ENCODE data around the gene SUGCT.

DNA sequence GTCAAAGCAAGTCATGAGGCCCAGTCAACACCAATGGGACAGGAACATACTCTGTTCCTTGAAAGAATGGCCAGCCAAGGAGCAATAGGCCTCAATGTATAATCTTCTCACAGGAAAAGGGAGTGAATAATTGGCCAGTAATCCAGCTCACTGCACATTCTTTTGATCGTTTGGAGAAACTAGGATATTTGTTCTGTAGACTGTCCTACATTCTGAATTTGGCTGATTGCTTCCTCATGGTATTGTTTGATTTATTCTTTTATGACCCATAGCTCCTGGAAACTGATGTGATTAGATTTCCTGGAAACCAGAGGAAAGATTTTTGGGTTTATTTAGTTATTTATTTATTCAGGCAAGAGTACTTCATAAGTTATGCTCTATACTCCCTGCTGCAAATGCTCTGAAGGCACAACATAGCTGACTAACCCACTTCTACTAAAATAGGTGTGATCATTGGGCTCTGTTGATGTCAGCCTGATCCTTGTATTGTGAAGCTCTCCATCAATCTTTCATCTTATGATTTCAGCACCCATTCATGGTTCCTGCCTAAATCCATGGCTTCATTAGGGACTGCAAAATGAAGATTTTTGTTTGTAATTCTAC, 745.2 kb downstream of the SUGCT start:
- TF ChIP-seq, protein P1, sequence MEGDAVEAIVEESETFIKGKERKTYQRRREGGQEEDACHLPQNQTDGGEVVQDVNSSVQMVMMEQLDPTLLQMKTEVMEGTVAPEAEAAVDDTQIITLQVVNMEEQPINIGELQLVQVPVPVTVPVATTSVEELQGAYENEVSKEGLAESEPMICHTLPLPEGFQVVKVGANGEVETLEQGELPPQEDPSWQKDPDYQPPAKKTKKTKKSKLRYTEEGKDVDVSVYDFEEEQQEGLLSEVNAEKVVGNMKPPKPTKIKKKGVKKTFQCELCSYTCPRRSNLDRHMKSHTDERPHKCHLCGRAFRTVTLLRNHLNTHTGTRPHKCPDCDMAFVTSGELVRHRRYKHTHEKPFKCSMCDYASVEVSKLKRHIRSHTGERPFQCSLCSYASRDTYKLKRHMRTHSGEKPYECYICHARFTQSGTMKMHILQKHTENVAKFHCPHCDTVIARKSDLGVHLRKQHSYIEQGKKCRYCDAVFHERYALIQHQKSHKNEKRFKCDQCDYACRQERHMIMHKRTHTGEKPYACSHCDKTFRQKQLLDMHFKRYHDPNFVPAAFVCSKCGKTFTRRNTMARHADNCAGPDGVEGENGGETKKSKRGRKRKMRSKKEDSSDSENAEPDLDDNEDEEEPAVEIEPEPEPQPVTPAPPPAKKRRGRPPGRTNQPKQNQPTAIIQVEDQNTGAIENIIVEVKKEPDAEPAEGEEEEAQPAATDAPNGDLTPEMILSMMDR (IDR thresholded peaks at IDR 0.05; ENCODE audit: borderline replicate concordance, extremely low read depth, low read length, poor library complexity, severe bottlenecking) = no peak
- no peak for TF ChIP-seq EZH2 (IDR thresholded peaks at IDR 0.05; ENCODE audit: borderline replicate concordance, low read depth, low read length, severe bottlenecking)

All from DND-41 (cell line).